Cardiac muscle cell (in vitro differentiated cells and primary cell): ENCODE results near the gene NDUFA7. TPM values are rescaled to one million over a fixed set of nuclear protein-coding genes. Genes with fewer than 3 reads are reported as not detected.
"Not testable (repeated sequence)": the region's sequence is repeated elsewhere in the genome, so short reads cannot be mapped to it uniquely, and the experiment has no call there.

Experiments used
- DNase-seq, 2 donors: peaks; one replicate each; pipeline versions ENCODE4 v3.0.0 to v3.0.0-alpha.2; 2010 to 2017; ENCODE audit warnings: low read depth in 1 of 2, low spot score in 1 of 2
- H3K27ac ChIP-seq: fragments of 200-600 bp; sonication (generic); 2 replicates; pipeline ENCODE4 v1.5.1; 2016
- H3K27me3 ChIP-seq: fragments of 200-600 bp; sonication (generic); 2 replicates; pipeline ENCODE4 v1.6.0; 2016; ENCODE audit warnings: control low read depth
- H3K36me3 ChIP-seq: fragments of 200-600 bp; sonication (generic); 2 replicates; pipeline ENCODE4 v1.5.1; 2016; ENCODE audit warnings: control low read depth
- H3K4me1 ChIP-seq: fragments of 200-600 bp; sonication (generic); 2 replicates; pipeline ENCODE4 v1.8.1; 2017; ENCODE audit warnings: low read depth, mild to moderate bottlenecking, mixed run types
- H3K4me3 ChIP-seq: fragments of 200-600 bp; sonication (generic); 2 replicates; pipeline ENCODE4 v1.5.1; 2016; ENCODE audit warnings: mild to moderate bottlenecking
- H3K9me3 ChIP-seq: fragments of 200-600 bp; sonication (generic); 2 replicates; pipeline ENCODE4 v1.5.1; 2017; ENCODE audit warnings: low read depth, mild to moderate bottlenecking, control low read depth
- CTCF ChIP-seq: IDR thresholded peaks from 2 replicates; pipeline ENCODE4 v1.5.1; 2012; ENCODE audit warnings: low read depth, mild to moderate bottlenecking, low read length
- polyA plus RNA-seq: library from polyadenylated mRNA; unstranded; fragments of >200 nt; fragmentation: Nextera tagmentation; extraction: Ambion mirVana; gene quantifications from 2 replicates; pipeline ENCODE4 v1.2.1, GENCODE V29; 2016
- total RNA-seq: library from RNA; depleted of rRNA; stranded (reverse); fragments of >200 nt; gene quantifications from 2 replicates; pipeline ENCODE4 v1.2.3, GENCODE V29; 2016

Gene NDUFA7
- total and polyA plus RNA-seq, 2 experiments from 2014 or later, result 57.0 to 218 TPM

- no peak for DNase-seq
- H3K9me3 ChIP-seq, result no peaks in the 10 kb centered on the region
- H3K4me3 ChIP-seq, result no peak overlapping the region
- no peak overlapping the region for H3K27ac ChIP-seq
- TF ChIP-seq CTCF, result no peak
- H3K27me3 ChIP-seq, result no peaks in the 10 kb centered on the region
- no peaks in the 10 kb centered on the region for H3K36me3 ChIP-seq
- H3K4me1 ChIP-seq, result peaks cover 6% of the 10 kb centered on the region
Observed at GRCh38 chr19:8302734-8303133, 18.4 kb downstream of the NDUFA7 start.

- Histone ChIP-seq H3K27me3 (no peaks in the 10 kb centered on the region), H3K9me3 (no peaks in the 10 kb centered on the region), H3K36me3 (no peaks in the 10 kb centered on the region), H3K4me1 (peaks cover 4% of the 10 kb centered on the region), H3K27ac (no peak overlapping the region), H3K4me3 (no peak overlapping the region)
- TF ChIP-seq CTCF, result no peak
- no peak for DNase-seq
Observed at GRCh38 chr19:8302357-8302691, 18.9 kb downstream of the NDUFA7 start.

GRCh38 chr19:8291337-8291736 lies 29.8 kb downstream of the NDUFA7 start:
- H3K9me3 ChIP-seq, H3K36me3 ChIP-seq, DNase-seq, H3K4me1 ChIP-seq, H3K4me3 ChIP-seq, H3K27me3 ChIP-seq, H3K27ac ChIP-seq: not testable (repeated sequence)

GRCh38 chr19:8276508-8276907 lies 44.7 kb downstream of the NDUFA7 start:
- H3K36me3 ChIP-seq, DNase-seq, H3K9me3 ChIP-seq, H3K4me1 ChIP-seq, H3K27ac ChIP-seq, H3K27me3 ChIP-seq, H3K4me3 ChIP-seq: not testable (repeated sequence)

GRCh38 chr19:8269724-8270123 lies 51.5 kb downstream of the NDUFA7 start:
- H3K4me3 ChIP-seq, result no peak overlapping the region
- no peaks in the 10 kb centered on the region for H3K9me3 ChIP-seq
- TF ChIP-seq CTCF, result no peak
- DNase-seq, result no peak
- no peaks in the 10 kb centered on the region for H3K4me1 ChIP-seq
- no peak overlapping the region for H3K27ac ChIP-seq
- no peaks in the 10 kb centered on the region for H3K27me3 ChIP-seq
- no peaks in the 10 kb centered on the region for H3K36me3 ChIP-seq

GRCh38 chr19:8265872-8266271 lies 55.3 kb downstream of the NDUFA7 start:
- H3K27ac ChIP-seq, result no peak overlapping the region
- no peak for DNase-seq
- H3K4me3 ChIP-seq, result no peak overlapping the region
- no peaks in the 10 kb centered on the region for H3K9me3 ChIP-seq
- no peaks in the 10 kb centered on the region for H3K27me3 ChIP-seq
- H3K4me1 ChIP-seq, result no peaks in the 10 kb centered on the region
- no peak for TF ChIP-seq CTCF
- H3K36me3 ChIP-seq, result peaks cover 4% of the 10 kb centered on the region

- not testable (repeated sequence) for H3K27me3 ChIP-seq, H3K9me3 ChIP-seq, DNase-seq, H3K27ac ChIP-seq, H3K4me1 ChIP-seq, H3K36me3 ChIP-seq, H3K4me3 ChIP-seq
Observed at GRCh38 chr19:8264248-8264647, 56.9 kb downstream of the NDUFA7 start.
